NCI-H748 treated with DMSO at 0.1 percent for 48 hours (cell line): ENCODE measurements around the gene TRIP10.

ENCODE experiments used
- DNase-seq: peaks from one replicate; lab custom pipeline; 2025; lab: John Stamatoyannopoulos, UW

TRIP10 gene

DNA sequence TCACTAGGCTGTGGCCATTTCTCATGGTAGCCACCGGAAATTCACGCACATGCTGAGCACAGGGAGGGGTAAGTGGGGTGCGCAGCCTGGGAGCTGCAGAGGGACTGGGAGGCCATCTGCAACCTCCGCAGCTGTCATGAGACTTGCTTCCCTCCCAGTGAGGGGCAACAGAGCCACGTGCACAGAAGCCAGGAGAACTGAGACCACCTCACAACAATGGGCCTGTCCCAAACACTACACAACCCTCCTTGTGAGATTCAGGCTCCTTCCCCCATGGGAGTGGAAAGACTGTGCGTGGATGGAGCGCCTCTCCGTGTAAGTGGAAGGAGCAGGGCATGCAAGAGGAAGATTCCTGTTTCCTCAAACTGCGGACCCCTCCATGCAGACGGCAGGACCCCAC lies 27.9 kb upstream of the TRIP10 start:
- DNase-seq, result no peak

- no peak for DNase-seq
Observed at GRCh38 chr19:6712231-6712630, 27.2 kb upstream of the TRIP10 start.

DNA sequence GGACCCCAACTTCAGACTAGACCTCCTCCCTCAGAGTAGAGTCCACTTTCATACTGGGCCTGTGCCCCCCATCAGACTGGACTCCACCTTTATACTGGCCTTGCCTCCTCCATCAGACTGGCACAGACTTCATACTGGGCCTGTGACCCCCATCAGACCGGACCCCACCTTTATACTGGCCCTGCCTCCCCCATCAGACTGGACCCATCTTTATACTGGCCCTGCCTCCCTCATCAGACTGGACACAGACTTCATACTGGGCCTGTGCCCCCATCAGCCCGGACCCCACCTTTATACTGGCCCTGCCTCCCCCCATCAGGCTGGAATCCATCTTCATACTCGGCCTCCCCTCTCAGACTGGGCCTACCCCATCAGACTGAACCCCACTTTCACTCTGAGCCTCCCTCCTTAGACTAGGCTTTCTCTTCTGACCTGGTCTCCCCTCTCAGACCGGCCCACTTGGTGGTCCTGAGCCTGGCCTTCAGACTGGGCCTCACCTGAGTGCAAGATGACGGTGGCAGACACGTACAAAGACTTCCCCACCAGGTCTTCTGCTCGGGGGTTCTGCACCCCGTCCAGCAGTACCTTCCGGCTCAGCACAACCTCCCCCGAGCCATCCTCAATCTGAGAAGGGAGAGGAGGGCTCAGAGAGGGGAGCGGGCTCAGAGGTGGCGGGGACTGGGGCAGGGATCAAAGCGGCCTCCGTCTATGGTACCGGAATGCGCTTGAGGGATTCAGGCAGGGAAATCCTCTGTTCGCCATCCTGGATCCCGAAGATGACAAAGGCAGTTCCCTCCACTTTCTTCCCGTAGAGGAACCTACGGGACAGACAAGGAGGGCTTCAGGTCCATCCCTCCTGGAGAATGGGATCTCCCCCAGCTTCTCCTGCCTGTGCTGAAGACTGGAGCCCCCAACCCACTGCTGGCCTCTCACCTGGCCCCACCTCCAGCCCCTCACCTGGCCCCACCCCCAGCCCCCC lies 26.5 kb upstream of the TRIP10 start:
- no peak for DNase-seq

GRCh38 chr19:6713773-6714692 lies 25.4 kb upstream of the TRIP10 start:
- no peak for DNase-seq

GRCh38 chr19:6714749-6715555 lies 24.5 kb upstream of the TRIP10 start:
- no peak for DNase-seq

- no peak for DNase-seq
Observed at GRCh38 chr19:6716610-6716970, 22.9 kb upstream of the TRIP10 start.

- no peak for DNase-seq
Observed at GRCh38 chr19:6717036-6717435, 22.4 kb upstream of the TRIP10 start.

- DNase-seq, result no peak
Observed at GRCh38 chr19:6717441-6717971, 22.0 kb upstream of the TRIP10 start.

- DNase-seq, result no peak
Observed at GRCh38 chr19:6718111-6718740, 21.3 kb upstream of the TRIP10 start.

GRCh38 chr19:6718741-6719539 lies 20.5 kb upstream of the TRIP10 start:
- no peak for DNase-seq

DNA sequence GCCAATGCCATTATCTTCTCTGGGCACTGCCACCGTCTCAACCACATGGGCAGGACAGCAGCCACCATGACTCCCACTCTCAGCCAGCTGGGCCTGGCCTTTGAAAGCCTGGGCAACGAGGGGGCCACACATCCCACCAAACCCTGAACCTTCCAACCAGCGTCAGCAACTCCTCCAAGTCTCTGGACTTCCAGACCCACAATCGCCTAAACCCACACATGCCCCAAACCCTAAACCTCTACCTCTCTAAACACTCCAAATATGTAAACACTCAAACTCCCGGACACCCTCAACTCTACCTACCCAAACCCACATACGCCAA lies 20.0 kb upstream of the TRIP10 start:
- DNase-seq, result no peak

- DNase-seq, result no peak
Observed at GRCh38 chr19:6719992-6720368, 19.5 kb upstream of the TRIP10 start.

DNA sequence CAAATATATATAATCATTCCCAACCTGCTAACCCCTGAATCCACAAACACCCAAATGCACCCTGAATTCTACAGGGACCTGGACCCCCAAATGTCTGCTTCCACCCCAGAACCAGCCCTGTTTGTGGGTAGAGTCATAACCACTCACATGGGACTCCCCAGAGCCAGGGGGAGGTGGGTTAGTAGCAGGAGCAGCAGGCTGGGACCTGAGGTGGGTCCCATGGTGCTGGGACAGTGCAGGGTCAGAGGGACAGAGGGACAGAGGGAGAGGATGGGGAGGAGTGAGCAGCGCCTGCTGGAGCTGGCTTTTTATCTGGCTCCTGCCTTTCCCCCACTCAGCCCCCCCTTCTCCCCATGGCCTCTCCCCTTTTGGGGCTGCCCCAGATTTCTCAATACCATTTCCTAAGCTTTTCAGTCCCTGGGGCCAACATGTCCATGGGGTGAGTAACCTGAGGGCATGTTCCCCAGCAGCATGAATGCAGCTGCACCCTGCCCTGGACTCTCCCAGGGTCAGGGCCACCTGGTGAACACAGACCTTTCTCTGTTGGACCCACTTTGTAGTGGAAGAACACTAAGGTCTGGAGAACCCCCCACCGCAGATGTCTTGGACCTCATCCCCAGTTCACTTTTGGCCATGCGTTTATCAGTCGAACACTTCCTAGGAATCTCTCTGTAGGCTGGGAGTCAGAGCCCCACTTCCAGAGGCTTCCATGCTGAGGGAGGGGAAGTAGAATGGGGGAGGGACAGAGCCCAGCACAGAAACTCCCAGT lies 18.9 kb upstream of the TRIP10 start, which contains the start of gene C3:
Gene C3 (minus strand): TSS at position 282 of the 769 bp plus-strand sequence. CDS start 61 bp downstream, at position 221.
- DNase-seq, result no peak

- no peak for DNase-seq
Observed at GRCh38 chr19:6721138-6721474, 18.4 kb upstream of the TRIP10 start.

GRCh38 chr19:6721773-6722172 lies 17.7 kb upstream of the TRIP10 start:
- DNase-seq, result no peak

- no peak for DNase-seq
Observed at GRCh38 chr19:6723108-6723618, 16.3 kb upstream of the TRIP10 start.

- DNase-seq, result no peak
Observed at GRCh38 chr19:6723738-6724137, 15.7 kb upstream of the TRIP10 start.

- no peak for DNase-seq
Observed at GRCh38 chr19:6724631-6725492, 14.6 kb upstream of the TRIP10 start.
